Glutamatergic neuron (in vitro differentiated cells): ENCODE results near the gene SLC30A7. TPM values are rescaled to one million over a fixed set of nuclear protein-coding genes. Genes with fewer than 3 reads are reported as not detected.
"Not testable (repeated sequence)": the region's sequence is repeated elsewhere in the genome, so short reads cannot be mapped to it uniquely, and the experiment has no call there.

Experiments used
- DNase-seq: peaks from one replicate; pipeline ENCODE4 v3.0.0; 2022
- H3K27ac Mint-ChIP-seq: one replicate; pipeline ENCODE4 v1.8.0; 2020; ENCODE audit warnings: mild to moderate bottlenecking, mixed read lengths, inconsistent platforms; ENCODE audit not compliant: unreplicated experiment
- H3K27me3 Mint-ChIP-seq: one replicate; pipeline ENCODE4 v1.8.0; 2020; ENCODE audit warnings: mild to moderate bottlenecking, moderate library complexity, mixed read lengths, inconsistent platforms; ENCODE audit not compliant: unreplicated experiment
- H3K36me3 Mint-ChIP-seq: one replicate; pipeline ENCODE4 v1.8.0; 2020; ENCODE audit warnings: mild to moderate bottlenecking, mixed read lengths, inconsistent platforms; ENCODE audit not compliant: unreplicated experiment
- H3K4me1 Mint-ChIP-seq: one replicate; pipeline ENCODE4 v1.8.0; 2020; ENCODE audit warnings: mild to moderate bottlenecking, low read depth, mixed read lengths, inconsistent platforms; ENCODE audit not compliant: unreplicated experiment
- H3K4me3 Mint-ChIP-seq: one replicate; pipeline ENCODE4 v1.8.0; 2020; ENCODE audit warnings: mild to moderate bottlenecking, mixed read lengths, inconsistent platforms; ENCODE audit not compliant: unreplicated experiment
- H3K9me3 Mint-ChIP-seq: one replicate; pipeline ENCODE4 v1.8.0; 2020; ENCODE audit warnings: mild to moderate bottlenecking, moderate library complexity, mixed read lengths, inconsistent platforms; ENCODE audit not compliant: unreplicated experiment
- total RNA-seq: library from RNA; stranded (reverse); fragmentation: NEBNext Ultra II Directional; extraction: Animal tissue kit (Norgen Biotek cat#: 25700); gene quantifications from one replicate; pipeline ENCODE4 v1.2.1, GENCODE V29; 2021; ENCODE audit not compliant: unreplicated experiment
- TF ChIP-seq, protein P1 (sequence below): fragments of 200-600 bp; sonication (generic); IDR thresholded peaks from one replicate; pipeline ENCODE4 v1.5.0; 2021; ENCODE audit not compliant: partially characterized antibody, unreplicated experiment

SLC30A7 gene
- total RNA-seq, 1 donor from 2014 or later: 21.5 TPM

DNA sequence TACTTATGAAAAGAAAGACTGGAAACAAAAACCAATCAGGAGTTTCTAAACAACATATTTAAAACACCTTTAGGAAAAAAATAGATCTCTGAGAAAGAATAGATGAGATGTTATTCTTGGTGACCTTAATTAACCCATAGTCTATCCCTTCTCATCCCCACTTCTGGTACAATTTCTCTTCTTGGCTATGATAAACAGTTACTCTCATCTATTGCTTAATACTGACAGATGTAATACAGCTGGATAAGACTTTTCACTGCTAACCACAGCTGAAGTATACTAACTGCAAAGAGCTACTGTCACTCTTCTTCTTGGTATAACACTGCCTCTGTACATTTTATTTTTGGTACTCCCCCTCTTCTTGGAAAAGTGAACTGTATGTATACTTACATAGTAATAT is 16.5 kb upstream of the SLC30A7 start:
- no peak for DNase-seq
- Mint-ChIP-seq H3K4me3 (no peak overlapping the region), H3K27ac (no peak overlapping the region), H3K36me3 (no peaks in the 10 kb centered on the region), H3K4me1 (no peaks in the 10 kb centered on the region), H3K27me3 (no peaks in the 10 kb centered on the region), H3K9me3 (no peaks in the 10 kb centered on the region)
- TF ChIP-seq, protein P1, sequence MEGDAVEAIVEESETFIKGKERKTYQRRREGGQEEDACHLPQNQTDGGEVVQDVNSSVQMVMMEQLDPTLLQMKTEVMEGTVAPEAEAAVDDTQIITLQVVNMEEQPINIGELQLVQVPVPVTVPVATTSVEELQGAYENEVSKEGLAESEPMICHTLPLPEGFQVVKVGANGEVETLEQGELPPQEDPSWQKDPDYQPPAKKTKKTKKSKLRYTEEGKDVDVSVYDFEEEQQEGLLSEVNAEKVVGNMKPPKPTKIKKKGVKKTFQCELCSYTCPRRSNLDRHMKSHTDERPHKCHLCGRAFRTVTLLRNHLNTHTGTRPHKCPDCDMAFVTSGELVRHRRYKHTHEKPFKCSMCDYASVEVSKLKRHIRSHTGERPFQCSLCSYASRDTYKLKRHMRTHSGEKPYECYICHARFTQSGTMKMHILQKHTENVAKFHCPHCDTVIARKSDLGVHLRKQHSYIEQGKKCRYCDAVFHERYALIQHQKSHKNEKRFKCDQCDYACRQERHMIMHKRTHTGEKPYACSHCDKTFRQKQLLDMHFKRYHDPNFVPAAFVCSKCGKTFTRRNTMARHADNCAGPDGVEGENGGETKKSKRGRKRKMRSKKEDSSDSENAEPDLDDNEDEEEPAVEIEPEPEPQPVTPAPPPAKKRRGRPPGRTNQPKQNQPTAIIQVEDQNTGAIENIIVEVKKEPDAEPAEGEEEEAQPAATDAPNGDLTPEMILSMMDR: no peak

DNA sequence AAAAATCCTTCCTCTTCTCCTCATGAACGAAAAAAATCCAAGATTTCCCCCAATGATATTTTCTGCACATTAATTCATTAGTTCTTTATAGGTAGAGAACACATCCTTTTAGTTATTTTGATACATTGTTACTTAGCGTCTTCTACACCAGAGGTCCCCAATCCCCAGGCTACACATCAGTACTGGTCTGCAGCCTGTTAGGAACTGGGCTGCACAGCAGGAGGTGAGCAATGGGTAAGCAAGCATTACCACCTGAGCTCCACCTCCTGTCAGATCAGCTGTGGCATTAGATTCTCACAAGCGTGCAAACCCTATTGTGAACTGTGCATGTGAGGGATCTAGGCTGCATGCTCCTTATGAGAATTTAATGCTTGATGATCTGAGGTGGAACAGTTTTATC is 14.2 kb upstream of the SLC30A7 start:
- no peaks in the 10 kb centered on the region for H3K36me3 Mint-ChIP-seq
- H3K27me3 Mint-ChIP-seq: no peaks in the 10 kb centered on the region
- H3K4me1 Mint-ChIP-seq: no peaks in the 10 kb centered on the region
- no peak for DNase-seq
- TF ChIP-seq, protein P1: no peak
- H3K27ac Mint-ChIP-seq: no peak overlapping the region
- H3K4me3 Mint-ChIP-seq: no peak overlapping the region
- H3K9me3 Mint-ChIP-seq: no peaks in the 10 kb centered on the region

DNA sequence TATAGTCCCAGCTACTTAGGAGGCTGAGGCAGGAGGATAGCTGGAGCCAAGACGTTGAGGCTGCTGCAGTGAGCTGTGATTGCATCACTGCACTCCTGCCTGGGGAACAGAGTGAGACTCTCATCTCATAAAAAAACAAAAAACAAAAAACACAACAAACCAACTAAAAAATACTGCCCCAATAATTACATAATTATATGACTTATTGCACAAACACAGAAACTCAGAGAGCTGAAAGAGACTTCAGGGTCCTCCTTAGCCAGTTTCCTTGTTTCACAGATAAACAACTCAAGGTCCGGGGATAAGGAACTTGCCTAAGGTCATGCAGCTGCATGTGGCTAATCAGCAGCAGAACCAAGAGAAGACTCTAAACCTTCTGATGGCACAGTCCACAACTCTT is 13.2 kb upstream of the SLC30A7 start:
- Mint-ChIP-seq H3K4me1 (no peaks in the 10 kb centered on the region), H3K9me3 (no peaks in the 10 kb centered on the region), H3K27me3 (no peaks in the 10 kb centered on the region), H3K4me3 (no peak overlapping the region), H3K36me3 (no peaks in the 10 kb centered on the region), H3K27ac (no peak overlapping the region)
- no peak for DNase-seq
- TF ChIP-seq, protein P1: no peak

DNA sequence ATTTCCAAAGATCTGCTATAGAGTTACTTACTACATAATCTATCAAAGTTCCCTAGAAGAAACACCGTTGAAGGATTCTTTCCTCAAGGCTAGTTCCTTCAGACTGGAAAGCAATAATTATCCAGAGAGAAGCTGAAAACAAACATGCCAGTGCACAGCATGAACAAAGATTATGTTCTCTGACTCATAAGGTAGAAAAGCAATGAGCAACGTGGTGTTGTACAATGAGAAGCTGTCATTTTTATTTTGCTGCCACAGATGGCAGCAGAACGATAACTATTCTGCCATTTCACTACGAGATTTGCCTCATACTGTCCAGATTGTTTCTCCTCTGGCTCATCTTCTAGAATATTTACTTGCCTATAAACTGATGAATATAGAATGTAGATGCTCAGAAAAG is 11.9 kb upstream of the SLC30A7 start:
- Mint-ChIP-seq H3K4me3 (no peak overlapping the region), H3K27ac (no peak overlapping the region), H3K4me1 (no peaks in the 10 kb centered on the region), H3K9me3 (no peaks in the 10 kb centered on the region), H3K27me3 (no peaks in the 10 kb centered on the region), H3K36me3 (peaks cover 10% of the 10 kb centered on the region)
- DNase-seq: no peak
- TF ChIP-seq, protein P1: no peak

DNA sequence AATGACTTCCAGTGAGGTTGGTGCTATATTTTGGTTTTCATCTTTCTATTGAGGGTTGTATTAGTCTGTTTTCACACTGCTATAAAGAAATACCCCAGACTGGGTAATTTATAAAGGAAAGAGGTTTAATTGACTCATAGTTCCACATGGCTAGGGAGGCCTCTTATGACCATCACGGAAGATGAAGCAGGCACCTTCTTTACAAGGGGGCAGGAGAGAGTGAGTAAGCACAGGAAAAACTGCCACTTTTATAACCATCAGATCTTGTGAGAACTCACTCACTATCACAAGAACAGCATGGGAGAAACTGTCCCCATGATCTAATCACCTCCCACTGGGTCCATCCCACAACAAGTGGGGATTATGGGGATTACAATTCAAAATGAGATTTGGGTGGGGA is 6.9 kb upstream of the SLC30A7 start:
- not testable (repeated sequence) for H3K4me1 Mint-ChIP-seq, H3K9me3 Mint-ChIP-seq, H3K27me3 Mint-ChIP-seq, H3K4me3 Mint-ChIP-seq, DNase-seq, H3K27ac Mint-ChIP-seq
- H3K36me3 Mint-ChIP-seq: peaks cover 30% of the 10 kb centered on the region

DNA sequence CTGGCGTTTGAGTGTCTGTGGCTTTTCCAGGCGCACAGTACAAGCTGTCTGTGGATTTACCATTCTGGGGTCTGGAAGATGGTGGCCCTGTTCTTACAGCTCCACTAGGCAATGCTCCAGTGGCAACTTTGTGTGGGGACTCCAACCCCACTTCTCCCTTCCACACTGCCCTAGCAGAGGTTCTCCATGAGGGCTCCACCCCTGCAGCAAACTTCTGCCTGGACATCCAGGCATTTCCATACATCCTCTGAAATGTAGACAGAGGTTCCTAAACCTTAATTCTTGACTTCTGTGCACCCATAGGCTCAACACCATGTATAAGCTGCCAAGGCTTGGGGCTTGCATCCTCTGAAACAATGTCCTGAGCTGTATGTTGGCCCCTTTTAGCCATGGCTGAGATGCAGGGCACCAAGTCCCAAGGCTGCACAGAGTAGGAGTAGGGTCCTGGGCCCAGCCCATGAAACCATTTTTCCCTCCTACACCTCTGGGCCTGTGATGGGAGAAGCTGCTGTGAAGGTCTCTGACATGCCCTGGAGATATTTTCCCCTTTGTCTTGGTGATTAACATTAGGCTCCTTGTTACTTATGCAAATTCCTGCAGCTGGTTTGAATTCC is 5.9 kb upstream of the SLC30A7 start:
- H3K4me1 Mint-ChIP-seq, H3K9me3 Mint-ChIP-seq, H3K4me3 Mint-ChIP-seq, H3K27ac Mint-ChIP-seq, H3K27me3 Mint-ChIP-seq, DNase-seq: not testable (repeated sequence)
- H3K36me3 Mint-ChIP-seq: peaks cover 30% of the 10 kb centered on the region
